ENCODE measurements around the gene NUP133. TPM values are rescaled to one million over a fixed set of nuclear protein-coding genes. Genes with fewer than 3 reads are reported as not detected.

The NUP133 gene
- total and polyA plus RNA-seq, 10 of the 15 experiments (the other 5 are each of a cell fraction or from before 2014, with no cell fraction given), result 10.9 to 45.4 (median 29.2) TPM

DNA sequence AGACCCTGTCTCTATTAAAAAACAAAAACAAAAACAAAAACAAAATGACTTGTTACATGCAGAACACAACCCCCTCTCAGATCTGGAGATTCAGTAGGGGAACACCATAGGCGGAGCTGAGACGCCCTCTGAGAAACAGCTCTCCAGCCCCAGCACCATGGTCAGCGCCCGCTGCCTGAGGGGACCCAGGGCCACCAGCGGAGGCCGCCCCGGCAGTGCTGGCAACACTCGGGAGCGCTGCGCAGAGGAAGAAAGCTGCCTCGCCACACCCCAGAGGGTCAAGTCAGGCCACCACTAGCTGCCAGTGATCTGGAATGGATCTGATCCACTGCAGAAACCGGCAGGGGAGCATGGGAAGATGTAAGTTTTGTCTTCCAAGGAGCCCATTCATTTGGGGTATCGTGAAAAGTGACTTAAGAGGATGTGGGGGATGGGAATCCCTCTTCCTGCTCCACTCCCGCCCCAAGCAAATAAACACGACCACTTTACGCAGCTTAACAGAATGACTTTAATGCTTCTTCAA lies 77.3 kb downstream of the NUP133 start:
- 34% methylated on average over 16 of the region's 16 CpGs for WGBS (ENCODE audit: insufficient coverage, insufficient replicate concordance, low lambda C conversion rate, missing lambda C conversion rate)
- SMC1A ChIA-PET (ENCODE audit: uncharacterized antibody, unreplicated experiment), result no interaction called here
- in situ Hi-C loops (cut with MboI), result no loop called here

More for the DNA sequence above, 77.3 kb downstream of the NUP133 start:
- H3K36me3 ChIP-seq (ENCODE audit: control insufficient read depth in 2 of 2, insufficient read depth in 2 of 2, low read length in 1 of 2), result no peaks in the 10 kb centered on the region
- H3K4me2 ChIP-seq (ENCODE audit: control insufficient read depth, insufficient read depth), result no peak overlapping the region
- ChIA-PET CTCF (no interaction called here), POLR2A (interaction anchor here (0.6 kb wide), 1 partner anchor 9 kb away, joined by 3 read pairs; no protein-coding TSS in a partner anchor), RAD21 (ENCODE audit: unreplicated experiment) (no interaction called here)
- intact Hi-C loops (cut with micrococcal nuclease; ENCODE audit: unreplicated experiment), result no loop called here
- ATAC-seq (peak; percentile 46; the same call in 1 of the 3 replicates), FAIRE-seq (no peak), DNase-seq (ENCODE audit: low read depth, low spot score) (no peak)
- TF ChIP-seq, protein P1, sequence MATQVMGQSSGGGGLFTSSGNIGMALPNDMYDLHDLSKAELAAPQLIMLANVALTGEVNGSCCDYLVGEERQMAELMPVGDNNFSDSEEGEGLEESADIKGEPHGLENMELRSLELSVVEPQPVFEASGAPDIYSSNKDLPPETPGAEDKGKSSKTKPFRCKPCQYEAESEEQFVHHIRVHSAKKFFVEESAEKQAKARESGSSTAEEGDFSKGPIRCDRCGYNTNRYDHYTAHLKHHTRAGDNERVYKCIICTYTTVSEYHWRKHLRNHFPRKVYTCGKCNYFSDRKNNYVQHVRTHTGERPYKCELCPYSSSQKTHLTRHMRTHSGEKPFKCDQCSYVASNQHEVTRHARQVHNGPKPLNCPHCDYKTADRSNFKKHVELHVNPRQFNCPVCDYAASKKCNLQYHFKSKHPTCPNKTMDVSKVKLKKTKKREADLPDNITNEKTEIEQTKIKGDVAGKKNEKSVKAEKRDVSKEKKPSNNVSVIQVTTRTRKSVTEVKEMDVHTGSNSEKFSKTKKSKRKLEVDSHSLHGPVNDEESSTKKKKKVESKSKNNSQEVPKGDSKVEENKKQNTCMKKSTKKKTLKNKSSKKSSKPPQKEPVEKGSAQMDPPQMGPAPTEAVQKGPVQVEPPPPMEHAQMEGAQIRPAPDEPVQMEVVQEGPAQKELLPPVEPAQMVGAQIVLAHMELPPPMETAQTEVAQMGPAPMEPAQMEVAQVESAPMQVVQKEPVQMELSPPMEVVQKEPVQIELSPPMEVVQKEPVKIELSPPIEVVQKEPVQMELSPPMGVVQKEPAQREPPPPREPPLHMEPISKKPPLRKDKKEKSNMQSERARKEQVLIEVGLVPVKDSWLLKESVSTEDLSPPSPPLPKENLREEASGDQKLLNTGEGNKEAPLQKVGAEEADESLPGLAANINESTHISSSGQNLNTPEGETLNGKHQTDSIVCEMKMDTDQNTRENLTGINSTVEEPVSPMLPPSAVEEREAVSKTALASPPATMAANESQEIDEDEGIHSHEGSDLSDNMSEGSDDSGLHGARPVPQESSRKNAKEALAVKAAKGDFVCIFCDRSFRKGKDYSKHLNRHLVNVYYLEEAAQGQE (IDR thresholded peaks at IDR 0.05; ENCODE audit: low read depth, low read length), result peak; percentile 91
- TF ChIP-seq EZH2 (IDR thresholded peaks at IDR 0.05; ENCODE audit: borderline replicate concordance, control insufficient read depth, low read depth, low read length), result 0 out of 2 replicates have a peak, but pooled peaks have one; percentile 21
- TF ChIP-seq MYB (IDR thresholded peaks at IDR 0.05; ENCODE audit: borderline replicate concordance, low read depth, low read length), result no peak
- H3K9ac ChIP-seq (ENCODE audit: control insufficient read depth, insufficient read depth, low read length), result no peak overlapping the region
- no peaks in the 10 kb centered on the region; the same call in 1 of the 2 replicates for H4K20me1 ChIP-seq (ENCODE audit: control insufficient read depth, insufficient read depth)
- H3K27me3 ChIP-seq (replicated peaks in 1 of 2; ENCODE audit: control insufficient read depth in 2 of 2, insufficient read depth in 2 of 2, low read length in 1 of 2), result peaks cover 13 to 14% of the 10 kb centered on the region in 2 experiments
- H3K27ac ChIP-seq (ENCODE audit: control insufficient read depth, insufficient read depth), result no peak overlapping the region
- BruUV-seq (replicated peaks), result no TSS peak
- peaks cover 8% of the 10 kb centered on the region; the same call in 1 of the 3 replicates for H3K9me3 ChIP-seq (replicated peaks; ENCODE audit: control insufficient read depth, insufficient read depth, low read length)
- H3K4me1 ChIP-seq (ENCODE audit: control insufficient read depth, insufficient read depth, low read length), result no peaks in the 10 kb centered on the region
- no peak overlapping the region for H3K4me3 ChIP-seq
- no peaks in the 10 kb centered on the region for H3K79me2 ChIP-seq (ENCODE audit: control insufficient read depth, insufficient read depth, low read length)
- H2AFZ ChIP-seq (ENCODE audit: control insufficient read depth, low read depth, low read length), result no peak overlapping the region
